H1 (cell line): Measurements from ENCODE around the gene PRRG2. TPM values are rescaled to one million over a fixed set of nuclear protein-coding genes. Genes with fewer than 3 reads are reported as not detected.

Experiments used
- CTCF ChIA-PET: fragments of 300-600 bp; sonication (Branson Sonifier 250); formaldehyde crosslinking; loops from one replicate; lab custom pipeline; 2021; ENCODE audit not compliant: partially characterized antibody; lab: Charles Lee
- POLR2A ChIA-PET: fragments of 300-600 bp; sonication (Branson Sonifier 250); formaldehyde crosslinking; loops from one replicate; lab custom pipeline; 2021; ENCODE audit warnings: inconsistent platforms; ENCODE audit not compliant: partially characterized antibody; lab: Charles Lee
- DNase-seq, 2 experiments: peaks; one replicate each; pipeline versions ENCODE4 v3.0.0 to v3.0.0-alpha.2; 2010 to 2022; ENCODE audit warnings: low spot score in 2 of 2, low read depth in 1 of 2, mixed read lengths in 1 of 2
- FAIRE-seq: peaks from 2 replicates; lab custom pipeline; 2011; peaks lifted over from hg19 to GRCh38; lab: Jason Lieb, UNC
- H2AFZ ChIP-seq: 2 replicates; pipeline ENCODE4 v1.8.1; 2012; ENCODE audit warnings: low read length, inconsistent platforms
- H2AK5ac ChIP-seq: 2 replicates; pipeline ENCODE4 v1.6.1; 2013; ENCODE audit warnings: low read depth, low read length
- H2BK120ac ChIP-seq: replicated peaks from 2 replicates; pipeline ENCODE3; 2013; ENCODE audit warnings: low read depth, low read length, inconsistent platforms
- H2BK12ac ChIP-seq: 2 replicates; pipeline ENCODE4 v1.6.1; 2013; ENCODE audit warnings: low read depth, low read length
- H2BK15ac ChIP-seq: 2 replicates; pipeline ENCODE4 v1.6.1; 2013; ENCODE audit warnings: low read length
- H2BK20ac ChIP-seq: 2 replicates; pipeline ENCODE4 v1.6.1; 2013; ENCODE audit warnings: low read length
- H2BK5ac ChIP-seq: 2 replicates; pipeline ENCODE4 v1.6.1; 2013; ENCODE audit warnings: low read depth, low read length
- H3K14ac ChIP-seq: 2 replicates; pipeline ENCODE4 v1.6.1; 2013; ENCODE audit warnings: inconsistent platforms; ENCODE audit not compliant: insufficient read length
- H3K18ac ChIP-seq: 2 replicates; pipeline ENCODE4 v1.6.1; 2013; ENCODE audit warnings: low read length; ENCODE audit errors: extremely low read depth
- H3K23ac ChIP-seq: 2 replicates; pipeline ENCODE4 v1.6.1; 2013; ENCODE audit warnings: inconsistent platforms; ENCODE audit not compliant: insufficient read length
- H3K23me2 ChIP-seq: 2 replicates; pipeline ENCODE4 v1.6.1; 2013; ENCODE audit warnings: low read depth, low read length
- H3K27ac ChIP-seq: 2 replicates; pipeline ENCODE4 v1.6.1; 2011; ENCODE audit warnings: low read depth, low read length, inconsistent platforms
- H3K27me3 ChIP-seq, 4 experiments: replicated peaks in 1 of 4; 1 replicate in 1 of 4; 2 replicates in 3 of 4; pipeline versions ENCODE4 v1.6.1 to v1.8.1; 2011 to 2013; ENCODE audit warnings: low read length in 3 of 4, mild to moderate bottlenecking in 3 of 4, inconsistent platforms in 2 of 4, mixed read lengths in 2 of 4, moderate library complexity in 1 of 4; ENCODE audit not compliant: control insufficient read depth in 3 of 4, insufficient read depth in 3 of 4; ENCODE audit errors: extremely low read depth in 1 of 4
- H3K36me3 ChIP-seq, 4 experiments: 2 replicates each; pipeline versions ENCODE4 v1.6.1 to v1.8.1; 2011 to 2013; ENCODE audit warnings: mild to moderate bottlenecking in 4 of 4, low read length in 3 of 4, moderate library complexity in 2 of 4, control low read depth in 1 of 4, inconsistent platforms in 1 of 4; ENCODE audit not compliant: insufficient read depth in 4 of 4, control insufficient read depth in 2 of 4
- H3K4ac ChIP-seq: replicated peaks from 2 replicates; pipeline ENCODE3; 2013; ENCODE audit warnings: low read length, low read depth, mixed read lengths, inconsistent platforms; ENCODE audit not compliant: insufficient read length
- H3K4me1 ChIP-seq, 4 experiments: replicated peaks in 1 of 4; 1 replicate in 1 of 4; 2 replicates in 3 of 4; pipeline versions ENCODE4 v1.6.1 to v1.8.1; 2011 to 2013; ENCODE audit warnings: low read length in 3 of 4, inconsistent platforms in 2 of 4, mixed read lengths in 1 of 4; ENCODE audit not compliant: insufficient read depth in 4 of 4, control insufficient read depth in 3 of 4
- H3K4me2 ChIP-seq, 2 experiments: 2 replicates each; pipeline versions ENCODE4 v1.6.1 to v1.8.1; 2011 to 2013; ENCODE audit warnings: low read depth in 2 of 2, low read length in 2 of 2, control low read depth in 1 of 2, inconsistent platforms in 1 of 2, mild to moderate bottlenecking in 1 of 2; ENCODE audit not compliant: insufficient read depth in 1 of 2
- H3K4me3 ChIP-seq, 4 experiments: fragments of 200-600, 300-600 bp in 1 of 4; sonication (generic), shearing (Covaris generic), sonication (Bioruptor Twin) in 1 of 4; 2 replicates each; pipeline versions ENCODE4 v1.5.1 to v1.8.1; 2011 to 2016; ENCODE audit warnings: low read length in 4 of 4, low read depth in 3 of 4, control low read depth in 2 of 4, inconsistent platforms in 2 of 4, mild to moderate bottlenecking in 2 of 4, mixed read lengths in 1 of 4, moderate library complexity in 1 of 4; ENCODE audit not compliant: insufficient read depth in 2 of 4; ENCODE audit errors: extremely low read depth in 1 of 4
- H3K56ac ChIP-seq: replicated peaks from 2 replicates; pipeline ENCODE3; 2013; ENCODE audit warnings: low read depth, mild to moderate bottlenecking, mixed read lengths, low read length, inconsistent platforms; ENCODE audit not compliant: insufficient read length
- H3K79me1 ChIP-seq: 2 replicates; pipeline ENCODE4 v1.6.1; 2013; ENCODE audit warnings: low read depth, low read length, control low read depth
- H3K79me2 ChIP-seq, 2 experiments: 2 replicates each; pipeline versions ENCODE4 v1.6.1 to v1.8.1; 2012 to 2013; ENCODE audit warnings: low read length in 2 of 2, mild to moderate bottlenecking in 2 of 2, inconsistent platforms in 1 of 2; ENCODE audit not compliant: insufficient read depth in 2 of 2, control insufficient read depth in 1 of 2
- H3K9ac ChIP-seq, 4 experiments: replicated peaks in 1 of 4; 1 replicate in 1 of 4; 2 replicates in 3 of 4; pipeline versions ENCODE4 v1.6.1 to v1.8.1; 2011 to 2013; ENCODE audit warnings: low read depth in 3 of 4, low read length in 3 of 4, control low read depth in 2 of 4, mild to moderate bottlenecking in 2 of 4, moderate library complexity in 2 of 4, inconsistent platforms in 1 of 4; ENCODE audit errors: extremely low read depth in 1 of 4
- H3K9me3 ChIP-seq, 2 experiments: 2 replicates each; pipeline versions ENCODE4 v1.6.1 to v1.8.1; 2012 to 2013; ENCODE audit warnings: mild to moderate bottlenecking in 2 of 2, moderate library complexity in 2 of 2, control low read depth in 1 of 2, inconsistent platforms in 1 of 2, low read depth in 1 of 2, low read length in 1 of 2, mixed read lengths in 1 of 2; ENCODE audit not compliant: insufficient read depth in 2 of 2
- H4K20me1 ChIP-seq, 2 experiments: replicated peaks in 1 of 2; 2 replicates each; pipeline versions ENCODE3 to v1.8.1; 2011 to 2013; ENCODE audit warnings: inconsistent platforms in 2 of 2, low read length in 2 of 2, mild to moderate bottlenecking in 1 of 2; ENCODE audit not compliant: insufficient read depth in 2 of 2, control insufficient read depth in 1 of 2
- H4K5ac ChIP-seq: 2 replicates; pipeline ENCODE4 v1.6.1; 2013; ENCODE audit warnings: low read length, low read depth, mixed read lengths, inconsistent platforms; ENCODE audit not compliant: insufficient read length
- H4K8ac ChIP-seq: 2 replicates; pipeline ENCODE4 v1.8.0; 2013; ENCODE audit warnings: mild to moderate bottlenecking, moderate library complexity, low read length, inconsistent platforms; ENCODE audit not compliant: insufficient read depth; ENCODE audit errors: extremely low read depth
- H4K91ac ChIP-seq: replicated peaks from 2 replicates; pipeline ENCODE3; 2013; ENCODE audit warnings: low read length, mixed read lengths, inconsistent platforms; ENCODE audit not compliant: insufficient read length
- BACH1 ChIP-seq: IDR thresholded peaks from 2 replicates; pipeline ENCODE4 v1.6.1; 2012; ENCODE audit warnings: low read length, improper control_type of control experiment
- CBX5 ChIP-seq: fragments of 300-800, 300-1000 bp; sonication (generic); IDR thresholded peaks from 2 replicates; pipeline ENCODE4 v1.7.1; 2016; ENCODE audit warnings: antibody characterized with exemption, low read length, low read depth
- CTBP2 ChIP-seq: IDR thresholded peaks from 2 replicates; pipeline ENCODE4 v1.7.0; 2011; ENCODE audit warnings: borderline replicate concordance, mild to moderate bottlenecking, moderate library complexity, mixed read lengths, low read length; ENCODE audit not compliant: insufficient read depth, insufficient read length
- GTF2F1 ChIP-seq: IDR thresholded peaks from 2 replicates; pipeline ENCODE4 v1.6.1; 2012; ENCODE audit warnings: low read depth, low read length, improper control_type of control experiment, borderline replicate concordance
- HDAC6 ChIP-seq: IDR thresholded peaks from one replicate; pipeline ENCODE4 v1.7.1; 2012; ENCODE audit warnings: low read depth, mild to moderate bottlenecking, inconsistent platforms, low read length, moderate library complexity
- JUND ChIP-seq: IDR thresholded peaks from 2 replicates; pipeline ENCODE4 v1.6.1; 2011; ENCODE audit warnings: mild to moderate bottlenecking, improper control_type of control experiment, low read length
- RNF2 ChIP-seq: fragments of 200-900, 300-1000 bp; sonication (generic); IDR thresholded peaks from 2 replicates; pipeline ENCODE4 v1.7.1; 2016; ENCODE audit warnings: borderline replicate concordance, low read depth, mild to moderate bottlenecking, antibody characterized with exemption, low read length; ENCODE audit not compliant: poor library complexity, severe bottlenecking; ENCODE audit errors: missing control alignments
- SUZ12 ChIP-seq: fragments of 200-600 bp; sonication (generic); IDR thresholded peaks from 2 replicates; pipeline ENCODE4 v1.6.1; 2012; ENCODE audit warnings: mild to moderate bottlenecking, inconsistent platforms, low read length, moderate library complexity, mixed read lengths
- TAF1 ChIP-seq: IDR thresholded peaks from 2 replicates; pipeline ENCODE4 v1.6.1; 2011; ENCODE audit warnings: mild to moderate bottlenecking, low read depth, low read length
- TAF7 ChIP-seq: optimal IDR thresholded peaks from 2 replicates; pipeline ENCODE3; 2011; ENCODE audit warnings: low read depth, mild to moderate bottlenecking, inconsistent platforms, low read length, moderate library complexity, borderline replicate concordance
- TEAD4 ChIP-seq: IDR thresholded peaks from 2 replicates; pipeline ENCODE4 v1.6.1; 2012; ENCODE audit warnings: low read depth, low read length, inconsistent platforms, mixed read lengths
- WGBS, 2 experiments: shearing (Covaris generic) in 1 of 2; methylation state at CpG; one replicate each; pipeline versions ENCODE4 v1.1.6 to v1.1.7; 2013 to 2015; ENCODE audit warnings: low lambda C conversion rate in 2 of 2, mixed read lengths in 2 of 2, inconsistent platforms in 1 of 2, low coverage in 1 of 2, missing lambda C conversion rate in 1 of 2; ENCODE audit not compliant: insufficient replicate concordance in 2 of 2, insufficient coverage in 1 of 2, insufficient read length in 1 of 2; ENCODE audit errors: extremely low coverage in 1 of 2, missing lambda C conversion rate in 1 of 2; 5-methylcytosine and 5-hydroxymethylcytosine counted together
- polyA plus RNA-seq, 7 experiments: library from polyadenylated mRNA; depleted of rRNA in 3 of 7; stranded (reverse) in 5 of 7; unstranded in 2 of 7; fragments of >200 nt in 5 of 7; fragments of 200-250 nt in 2 of 7; gene quantifications; 1 replicate in 5 of 7; 2 replicates in 1 of 7; 4 replicates in 1 of 7; pipeline versions ENCODE4 v1.2.1 to v1.2.3, GENCODE V29; 2011 to 2013; ENCODE audit warnings: missing spikeins in 2 of 7, mixed read lengths in 2 of 7
- total RNA-seq: library from RNA; stranded (reverse); fragmentation: NEBNext Ultra II Directional; extraction: Animal tissue kit (Norgen Biotek cat#: 25700); gene quantifications from 2 replicates; pipeline ENCODE4 v1.2.1, GENCODE V29; 2021
- TF ChIP-seq, protein P1 (sequence below): IDR thresholded peaks from 2 replicates; pipeline ENCODE4 v1.6.1; 2012; ENCODE audit warnings: inconsistent platforms

Gene PRRG2
- total and polyA plus RNA-seq, 2 of the 8 experiments (the other 6 are each of a cell fraction or from before 2014, with no cell fraction given) = 4.1 to 5.6 TPM

DNA sequence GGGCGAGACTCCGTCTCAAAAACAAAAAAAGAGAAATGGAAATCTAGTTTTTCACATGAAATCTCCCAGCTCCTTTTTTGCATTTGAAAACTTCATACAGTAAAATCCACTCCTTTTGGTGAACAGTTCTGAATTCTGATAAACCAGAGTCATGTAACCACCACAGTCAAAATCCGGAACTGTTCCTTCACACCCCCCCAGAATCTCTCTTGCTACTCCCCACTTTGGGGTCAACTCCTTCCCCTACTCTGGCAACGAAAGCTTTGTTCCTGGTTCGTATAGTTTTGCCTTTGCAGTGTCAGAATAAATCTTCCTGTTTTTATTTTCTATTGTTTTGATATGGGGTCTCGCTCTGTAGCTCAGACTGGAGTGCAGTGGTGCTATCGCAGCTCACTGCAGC, 29.6 kb upstream of the PRRG2 start:
- H2BK20ac ChIP-seq = no peak overlapping the region
- no peak overlapping the region for H3K23ac ChIP-seq
- no peaks in the 10 kb centered on the region for H3K9me3 ChIP-seq
- H2AK5ac ChIP-seq = no peak overlapping the region
- H3K4me1 ChIP-seq = peaks cover 0 to 9% (median 5%) of the 10 kb centered on the region in 4 experiments; a peak in 5 of 7 replicates
- DNase-seq (no peak), FAIRE-seq (no peak)
- no peak overlapping the region for H2BK5ac ChIP-seq
- no peak overlapping the region for H3K4ac ChIP-seq
- H4K20me1 ChIP-seq = peaks cover 0 to 4% of the 10 kb centered on the region in 2 experiments
- H3K27ac ChIP-seq = no peak overlapping the region
- CTCF ChIA-PET = interaction anchor here (0.6 to 18.1 kb wide), 9 partner anchors 17 to 151 kb away, joined by 3 to 240 read pairs (median 3); no protein-coding TSS in a partner anchor
- no peaks in the 10 kb centered on the region; a peak in 2 of 7 replicates for H3K27me3 ChIP-seq
- no peak overlapping the region for H4K8ac ChIP-seq
- no peak overlapping the region for H2AFZ ChIP-seq
- no peaks in the 10 kb centered on the region; the same call in 1 of the 2 replicates for H3K79me1 ChIP-seq
- no peak overlapping the region for H4K5ac ChIP-seq
- TF ChIP-seq SUZ12 = no peak
- TF ChIP-seq TAF7 = no peak
- no peak for TF ChIP-seq RNF2
- no peak for TF ChIP-seq GTF2F1
- TF ChIP-seq, protein P1, sequence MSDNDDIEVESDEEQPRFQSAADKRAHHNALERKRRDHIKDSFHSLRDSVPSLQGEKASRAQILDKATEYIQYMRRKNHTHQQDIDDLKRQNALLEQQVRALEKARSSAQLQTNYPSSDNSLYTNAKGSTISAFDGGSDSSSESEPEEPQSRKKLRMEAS = no peak
- no peak for TF ChIP-seq CTBP2
- TF ChIP-seq TEAD4 = no peak
- TF ChIP-seq TAF1 = no peak
- TF ChIP-seq CBX5 = no peak
- no peak for TF ChIP-seq JUND
- TF ChIP-seq HDAC6 = no peak
- TF ChIP-seq BACH1 = no peak
- H4K91ac ChIP-seq = no peak overlapping the region
- H3K4me3 ChIP-seq = no peak overlapping the region
- POLR2A ChIA-PET = interaction anchor here (0.6 to 4.1 kb wide), 11 partner anchors 10 to 126 kb away, joined by 3 to 17 read pairs (median 4); partner anchors contain the start of gene PIH1D1
- no peak overlapping the region for H3K14ac ChIP-seq
- H3K4me2 ChIP-seq = no peak overlapping the region
- 93% methylated on average over 7 of the region's 7 CpGs; no CpG with 5 or more reads in 1 of the 2 experiments for WGBS, 2 experiments
- no peak overlapping the region for H3K18ac ChIP-seq
- H3K56ac ChIP-seq = no peak overlapping the region
- no peak overlapping the region for H2BK12ac ChIP-seq
- H3K79me2 ChIP-seq = no peaks in the 10 kb centered on the region
- H2BK15ac ChIP-seq = no peak overlapping the region
- H3K23me2 ChIP-seq = peaks cover 4% of the 10 kb centered on the region
- H3K36me3 ChIP-seq = peaks cover 0 to 9% (median 4%) of the 10 kb centered on the region in 4 experiments; a peak in 4 of 8 replicates
- H3K9ac ChIP-seq = no peak overlapping the region
- no peak overlapping the region for H2BK120ac ChIP-seq
